AG09319 (cell line): ENCODE data around the gene AFG3L2.

Experiments
- DNase-seq: peaks from one replicate; pipeline ENCODE4 v3.0.0-alpha.2; 2010; ENCODE audit warnings: low read depth; ENCODE audit errors: extremely low read depth
- TF ChIP-seq, protein P1 (sequence below): IDR thresholded peaks from 2 replicates; pipeline ENCODE4 v1.5.1; 2011; ENCODE audit warnings: low read depth, mild to moderate bottlenecking, inconsistent platforms, low read length, moderate library complexity

The AFG3L2 gene

DNA sequence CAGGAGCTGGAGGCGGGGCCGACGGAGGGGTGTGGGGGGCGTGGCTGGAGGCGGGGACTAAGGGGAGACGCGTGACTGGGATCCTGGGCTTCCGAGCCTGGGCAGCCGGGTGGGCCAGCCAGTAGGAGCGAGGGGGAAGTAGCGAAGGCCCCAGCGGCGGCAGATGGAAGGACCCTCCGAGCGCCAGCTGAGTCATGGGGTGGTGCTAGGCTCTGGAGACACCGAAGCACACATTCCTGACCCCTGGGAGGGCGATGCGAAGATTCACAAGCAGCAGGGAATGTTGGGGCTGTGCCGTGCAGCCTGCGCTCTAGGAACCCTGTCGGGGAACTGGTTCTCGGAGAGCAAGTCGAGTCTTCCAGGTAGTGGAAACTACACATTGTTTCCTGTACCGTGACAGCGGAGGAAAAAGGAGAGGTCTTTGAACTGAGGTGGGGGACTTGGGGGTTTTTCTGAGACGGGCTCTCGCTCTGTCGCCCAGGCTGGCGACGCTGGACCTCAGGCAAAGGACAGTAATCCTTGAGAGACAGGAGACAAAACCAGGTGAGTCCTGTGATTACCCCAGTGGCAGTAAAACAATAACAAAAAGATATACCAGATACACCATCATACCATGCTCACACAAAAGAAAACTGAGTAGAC, 650 bp upstream of the AFG3L2 start:
- DNase-seq = no peak
- TF ChIP-seq, protein P1, sequence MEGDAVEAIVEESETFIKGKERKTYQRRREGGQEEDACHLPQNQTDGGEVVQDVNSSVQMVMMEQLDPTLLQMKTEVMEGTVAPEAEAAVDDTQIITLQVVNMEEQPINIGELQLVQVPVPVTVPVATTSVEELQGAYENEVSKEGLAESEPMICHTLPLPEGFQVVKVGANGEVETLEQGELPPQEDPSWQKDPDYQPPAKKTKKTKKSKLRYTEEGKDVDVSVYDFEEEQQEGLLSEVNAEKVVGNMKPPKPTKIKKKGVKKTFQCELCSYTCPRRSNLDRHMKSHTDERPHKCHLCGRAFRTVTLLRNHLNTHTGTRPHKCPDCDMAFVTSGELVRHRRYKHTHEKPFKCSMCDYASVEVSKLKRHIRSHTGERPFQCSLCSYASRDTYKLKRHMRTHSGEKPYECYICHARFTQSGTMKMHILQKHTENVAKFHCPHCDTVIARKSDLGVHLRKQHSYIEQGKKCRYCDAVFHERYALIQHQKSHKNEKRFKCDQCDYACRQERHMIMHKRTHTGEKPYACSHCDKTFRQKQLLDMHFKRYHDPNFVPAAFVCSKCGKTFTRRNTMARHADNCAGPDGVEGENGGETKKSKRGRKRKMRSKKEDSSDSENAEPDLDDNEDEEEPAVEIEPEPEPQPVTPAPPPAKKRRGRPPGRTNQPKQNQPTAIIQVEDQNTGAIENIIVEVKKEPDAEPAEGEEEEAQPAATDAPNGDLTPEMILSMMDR = no peak

DNA sequence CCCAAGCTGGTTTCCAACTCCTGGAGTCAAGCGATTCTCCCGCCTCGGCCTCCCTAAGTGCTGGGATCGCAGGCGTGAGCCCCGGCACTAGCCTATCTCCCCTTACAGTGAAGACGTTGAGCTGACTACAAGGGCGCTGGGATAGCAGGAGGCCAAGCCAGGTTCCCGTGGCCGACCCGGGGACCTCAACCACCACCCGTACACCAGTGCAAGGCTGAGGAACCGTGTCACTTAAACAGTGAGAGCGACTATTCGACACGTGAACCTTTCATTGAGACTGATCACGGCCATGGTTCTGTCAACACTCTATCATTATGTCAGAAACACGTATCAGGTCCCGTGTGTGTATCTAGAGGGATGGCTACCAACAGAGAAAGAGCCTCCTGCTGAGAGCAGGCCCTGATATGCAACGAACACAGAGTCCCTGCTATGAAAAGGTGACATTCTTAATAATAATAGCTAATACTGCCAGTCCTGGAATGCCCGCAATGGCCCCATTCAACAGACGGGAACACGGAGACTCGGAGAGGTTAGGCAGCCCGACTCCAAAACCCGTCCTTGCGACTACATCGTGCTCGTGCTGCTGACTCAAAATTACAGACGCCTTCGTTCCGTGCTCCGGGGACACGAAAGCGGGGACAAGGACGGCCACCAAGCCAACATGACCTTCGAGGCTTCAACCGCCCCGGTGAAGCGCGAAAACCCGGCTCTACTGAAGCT, 833 bp downstream of the AFG3L2 start:
- TF ChIP-seq, protein P1 = no peak
- no peak for DNase-seq

DNA sequence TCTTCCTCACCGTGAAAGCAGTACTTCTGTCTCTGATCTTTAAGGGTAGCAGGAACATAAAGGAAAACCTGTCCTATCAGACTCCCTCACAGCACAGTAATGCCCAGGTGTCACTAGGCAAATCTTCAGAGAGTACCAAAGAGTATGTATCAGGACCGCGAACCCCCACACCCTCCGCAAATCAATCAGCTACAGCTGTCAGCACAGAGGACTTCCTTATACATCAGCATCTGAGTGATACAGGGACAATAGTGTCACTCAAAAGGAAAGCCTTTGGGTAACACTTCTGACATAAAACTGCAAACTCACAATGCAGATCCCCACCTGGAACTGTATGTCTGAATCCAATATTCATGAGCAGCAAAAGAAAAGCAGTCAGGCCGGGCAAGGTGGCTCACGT, 2.6 kb downstream of the AFG3L2 start:
- no peak for DNase-seq
- TF ChIP-seq, protein P1 = no peak

DNA sequence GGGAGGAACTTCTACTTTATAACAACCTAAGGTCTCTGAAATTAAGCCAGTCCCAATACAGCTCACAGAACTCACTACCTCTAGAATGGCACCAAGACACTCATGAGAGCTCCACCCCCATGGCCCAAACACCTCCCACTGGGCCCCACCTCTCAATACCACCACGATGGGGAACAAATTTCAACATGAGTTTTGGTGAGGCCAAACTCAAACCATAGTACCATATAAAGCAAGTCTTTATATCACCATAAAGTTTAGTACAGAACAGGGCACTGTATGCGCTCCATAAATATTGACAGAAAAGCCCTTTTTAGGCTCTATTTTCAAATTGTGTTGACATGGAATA, 3.3 kb downstream of the AFG3L2 start:
- TF ChIP-seq, protein P1 = no peak
- no peak for DNase-seq

DNA sequence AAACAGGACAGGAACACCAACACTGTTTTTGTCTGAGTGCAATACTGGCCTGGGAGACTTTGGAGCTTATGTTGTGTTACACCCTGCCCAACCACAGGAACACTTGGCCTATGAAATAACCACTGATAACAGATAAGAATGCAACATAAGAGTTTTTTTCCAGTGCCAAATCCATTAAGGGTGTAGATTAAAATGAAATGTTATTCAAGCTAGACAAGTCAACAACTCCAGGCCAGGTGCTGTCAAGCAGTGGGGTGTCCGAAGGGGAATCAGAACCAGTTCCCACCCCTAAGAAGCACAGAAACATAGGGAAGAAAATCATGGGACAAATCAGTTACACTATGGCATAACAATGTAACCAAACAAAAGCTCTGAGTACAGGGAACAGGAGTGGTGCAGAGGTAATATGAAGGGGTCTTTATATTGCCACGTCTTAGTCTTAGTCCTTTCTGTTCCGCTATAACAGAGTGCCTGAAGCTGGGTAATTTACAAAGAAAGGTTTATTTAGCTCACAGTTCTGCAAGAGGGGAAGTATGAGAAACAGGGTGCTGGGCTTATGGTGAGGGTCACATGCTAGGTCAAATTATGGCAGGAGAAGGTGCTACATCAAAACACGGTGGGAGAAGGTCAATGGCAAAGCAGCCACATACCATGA, 3.8 kb downstream of the AFG3L2 start:
- TF ChIP-seq, protein P1 = no peak
- DNase-seq = no peak

DNA sequence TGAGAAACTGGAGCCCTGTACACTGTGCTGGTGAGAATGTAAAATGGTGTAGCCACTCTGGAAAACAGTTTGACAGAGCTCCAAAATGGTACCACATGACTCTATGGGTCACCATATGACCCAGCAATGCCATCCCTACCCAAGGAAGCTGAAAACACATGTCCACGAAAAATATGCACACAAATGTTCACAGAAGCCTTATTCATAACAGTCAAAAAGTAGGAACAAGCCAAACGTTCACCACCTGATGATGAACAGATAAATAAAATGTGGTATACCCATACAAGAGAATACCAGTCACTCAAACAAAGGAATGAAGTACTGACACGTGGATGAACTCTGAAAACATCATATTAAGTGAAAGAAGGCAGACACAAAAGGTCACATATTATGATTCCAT, 4.6 kb downstream of the AFG3L2 start:
- DNase-seq = no peak

More for the DNA sequence above, 4.6 kb downstream of the AFG3L2 start:
- TF ChIP-seq, protein P1 = no peak
